Ectodermal cell (in vitro differentiated cells): Measurements from ENCODE around the gene LELP1.
"Not testable (repeated sequence)": the region's sequence is repeated elsewhere in the genome, so short reads cannot be mapped to it uniquely, and the experiment has no call there.

Experiments used
- H3K27ac ChIP-seq: 2 replicates; pipeline ENCODE4 v1.7.0; 2013; ENCODE audit warnings: mild to moderate bottlenecking, low read depth, low read length; ENCODE audit not compliant: insufficient read depth, poor library complexity, severe bottlenecking
- H3K27me3 ChIP-seq: 2 replicates; pipeline ENCODE4 v1.7.0; 2013; ENCODE audit warnings: mild to moderate bottlenecking, low read length; ENCODE audit not compliant: insufficient read depth, control insufficient read depth, poor library complexity, severe bottlenecking
- H3K36me3 ChIP-seq: one replicate; pipeline ENCODE4 v1.7.0; 2013; ENCODE audit warnings: low read length; ENCODE audit not compliant: control insufficient read depth, insufficient read depth
- H3K4me1 ChIP-seq: one replicate; pipeline ENCODE4 v1.7.0; 2013; ENCODE audit warnings: low read length; ENCODE audit not compliant: control insufficient read depth, insufficient read depth
- H3K4me3 ChIP-seq: 2 replicates; pipeline ENCODE4 v1.7.0; 2013; ENCODE audit warnings: low read depth, low read length, control low read depth; ENCODE audit not compliant: insufficient read depth
- H3K9me3 ChIP-seq: 2 replicates; pipeline ENCODE4 v1.7.0; 2013; ENCODE audit warnings: mild to moderate bottlenecking, low read length, moderate library complexity; ENCODE audit not compliant: control insufficient read depth
- WGBS, 2 experiments: methylation state at CpG; one replicate each; pipeline ENCODE4 v1.1.7; 2013; ENCODE audit warnings: missing lambda C conversion rate in 2 of 2; 5-methylcytosine and 5-hydroxymethylcytosine counted together

The LELP1 gene

DNA sequence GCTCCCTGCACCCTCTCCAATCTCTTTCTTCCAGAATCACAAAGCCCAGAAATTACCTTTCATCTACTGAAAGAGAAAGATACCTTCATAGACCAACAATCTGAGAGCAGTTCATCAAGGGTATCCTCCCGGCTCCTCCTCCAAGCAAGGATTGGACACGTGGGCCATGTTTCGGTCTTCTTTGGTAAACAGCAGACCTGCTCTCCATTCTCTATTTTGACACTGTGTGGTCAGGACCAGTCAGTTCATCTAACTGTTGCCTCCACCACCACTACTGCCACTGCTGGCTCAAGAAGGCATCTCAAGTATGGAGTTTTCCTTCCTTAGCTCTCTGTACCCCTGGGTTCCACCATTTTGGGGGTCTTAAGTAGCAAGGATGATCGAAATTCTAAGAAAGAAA lies 8.0 kb upstream of the LELP1 start:
- H3K4me3 ChIP-seq: no peak overlapping the region
- H3K27me3 ChIP-seq: no peaks in the 10 kb centered on the region
- H3K36me3 ChIP-seq: no peaks in the 10 kb centered on the region
- 82 to 88% methylated on average over 4 of the region's 4 CpGs for WGBS, 2 experiments
- H3K27ac ChIP-seq: no peak overlapping the region
- H3K9me3 ChIP-seq: no peaks in the 10 kb centered on the region
- no peaks in the 10 kb centered on the region for H3K4me1 ChIP-seq

GRCh38 chr1:153202006-153202405 lies 1.2 kb upstream of the LELP1 start:
- no peaks in the 10 kb centered on the region for H3K4me1 ChIP-seq
- no peaks in the 10 kb centered on the region for H3K9me3 ChIP-seq
- H3K27ac ChIP-seq: no peak overlapping the region
- 84 to 89% methylated on average over 3 to 4 of the region's 4 CpGs for WGBS, 2 experiments
- no peaks in the 10 kb centered on the region for H3K36me3 ChIP-seq
- H3K27me3 ChIP-seq: no peaks in the 10 kb centered on the region
- no peak overlapping the region for H3K4me3 ChIP-seq

DNA sequence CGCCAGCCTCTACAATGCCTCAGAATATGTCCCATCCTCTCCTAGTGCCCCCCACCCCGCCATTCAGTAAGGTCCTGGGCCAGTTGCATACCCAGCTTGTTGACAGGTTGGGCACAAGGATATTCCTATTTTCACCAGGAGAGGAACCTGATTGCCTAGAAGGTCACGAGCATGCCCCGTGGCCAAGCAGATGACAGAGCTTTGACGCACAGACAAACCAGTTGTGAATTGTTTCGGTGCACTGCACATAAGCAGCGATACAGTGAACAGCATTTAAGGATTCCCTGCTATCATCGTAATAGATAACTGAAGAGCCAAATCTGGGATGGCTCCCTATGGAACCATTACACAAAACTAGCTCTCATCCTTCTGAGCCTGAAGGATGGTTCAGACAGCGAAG lies 3.4 kb downstream of the LELP1 start:
- WGBS, 2 experiments: 90 to 91% methylated on average over 9 of the region's 9 CpGs

GRCh38 chr1:153210206-153210605 lies 7.0 kb downstream of the LELP1 start:
- WGBS, 2 experiments: 71 to 72% methylated on average over 7 of the region's 7 CpGs
- no peaks in the 10 kb centered on the region for H3K9me3 ChIP-seq

More for the DNA sequence above, 3.4 kb downstream of the LELP1 start:
- no peak overlapping the region for H3K27ac ChIP-seq
- no peaks in the 10 kb centered on the region for H3K36me3 ChIP-seq
- H3K27me3 ChIP-seq: no peaks in the 10 kb centered on the region
- H3K9me3 ChIP-seq: no peaks in the 10 kb centered on the region
- H3K4me1 ChIP-seq: no peaks in the 10 kb centered on the region
- H3K4me3 ChIP-seq: no peak overlapping the region

DNA sequence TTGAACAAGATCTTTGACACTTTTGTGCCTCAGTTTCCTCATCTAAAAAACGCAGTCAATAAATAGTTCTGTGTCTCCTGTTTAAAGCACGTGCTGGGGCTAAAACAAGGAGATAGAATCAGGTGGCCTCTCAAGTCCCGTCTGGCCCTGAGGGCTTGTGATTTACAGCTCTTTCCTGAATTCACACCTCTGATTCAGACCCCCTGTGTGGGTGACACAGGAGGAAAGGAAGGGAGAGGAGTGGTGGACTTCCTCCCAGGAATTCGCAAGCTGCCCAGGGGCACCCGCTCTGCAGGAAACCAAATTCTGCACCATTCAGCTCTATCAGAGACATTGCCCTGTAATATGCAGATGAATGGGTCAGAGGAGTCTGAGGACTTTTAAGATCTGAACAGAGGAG lies 9.0 kb downstream of the LELP1 start:
- 78 to 85% methylated on average over 5 of the region's 5 CpGs for WGBS, 2 experiments
- Histone ChIP-seq H3K27me3 (no peaks in the 10 kb centered on the region), H3K27ac (no peak overlapping the region), H3K9me3 (no peaks in the 10 kb centered on the region), H3K4me3 (no peak overlapping the region), H3K4me1 (no peaks in the 10 kb centered on the region), H3K36me3 (no peaks in the 10 kb centered on the region)

More at GRCh38 chr1:153210206-153210605, 7.0 kb downstream of the LELP1 start:
- H3K27ac ChIP-seq: no peak overlapping the region
- H3K36me3 ChIP-seq: no peaks in the 10 kb centered on the region
- no peak overlapping the region for H3K4me3 ChIP-seq
- no peaks in the 10 kb centered on the region for H3K27me3 ChIP-seq
- H3K4me1 ChIP-seq: no peaks in the 10 kb centered on the region

GRCh38 chr1:153213519-153213918 lies 10.3 kb downstream of the LELP1 start:
- H3K36me3 ChIP-seq: no peaks in the 10 kb centered on the region
- no peaks in the 10 kb centered on the region for H3K27me3 ChIP-seq
- no peak overlapping the region for H3K27ac ChIP-seq
- H3K9me3 ChIP-seq: no peaks in the 10 kb centered on the region
- 92 to 98% methylated on average over 4 of the region's 4 CpGs for WGBS, 2 experiments
- H3K4me3 ChIP-seq: no peak overlapping the region
- H3K4me1 ChIP-seq: no peaks in the 10 kb centered on the region

- Histone ChIP-seq H3K27me3 (peaks cover 3% of the 10 kb centered on the region), H3K4me3 (no peak within 1 kb of the TSS), H3K27ac (no peak within 1 kb of the TSS), H3K9me3 (no peaks in the 10 kb centered on the region), H3K4me1 (no peaks in the 10 kb centered on the region), H3K36me3 (no peaks in the 10 kb centered on the region)
- WGBS, 2 experiments: 60 to 73% methylated on average over 3 of the region's 3 CpGs
Measured at GRCh38 chr1:153217212-153217611, 14.0 kb downstream of the LELP1 start, which contains the start of gene PRR9. Gene PRR9, plus strand, starts transcription at chr1:153217584. Its CDS starts 561 bp downstream, at chr1:153218145.

- H3K9me3 ChIP-seq: no peaks in the 10 kb centered on the region
- no peaks in the 10 kb centered on the region for H3K36me3 ChIP-seq
- 76 to 78% methylated on average over 2 of the region's 2 CpGs for WGBS, 2 experiments
- no peak overlapping the region for H3K4me3 ChIP-seq
- no peaks in the 10 kb centered on the region for H3K4me1 ChIP-seq
- no peak overlapping the region for H3K27ac ChIP-seq
- peaks cover 3% of the 10 kb centered on the region for H3K27me3 ChIP-seq
Measured at GRCh38 chr1:153217744-153218416, 14.7 kb downstream of the LELP1 start.

DNA sequence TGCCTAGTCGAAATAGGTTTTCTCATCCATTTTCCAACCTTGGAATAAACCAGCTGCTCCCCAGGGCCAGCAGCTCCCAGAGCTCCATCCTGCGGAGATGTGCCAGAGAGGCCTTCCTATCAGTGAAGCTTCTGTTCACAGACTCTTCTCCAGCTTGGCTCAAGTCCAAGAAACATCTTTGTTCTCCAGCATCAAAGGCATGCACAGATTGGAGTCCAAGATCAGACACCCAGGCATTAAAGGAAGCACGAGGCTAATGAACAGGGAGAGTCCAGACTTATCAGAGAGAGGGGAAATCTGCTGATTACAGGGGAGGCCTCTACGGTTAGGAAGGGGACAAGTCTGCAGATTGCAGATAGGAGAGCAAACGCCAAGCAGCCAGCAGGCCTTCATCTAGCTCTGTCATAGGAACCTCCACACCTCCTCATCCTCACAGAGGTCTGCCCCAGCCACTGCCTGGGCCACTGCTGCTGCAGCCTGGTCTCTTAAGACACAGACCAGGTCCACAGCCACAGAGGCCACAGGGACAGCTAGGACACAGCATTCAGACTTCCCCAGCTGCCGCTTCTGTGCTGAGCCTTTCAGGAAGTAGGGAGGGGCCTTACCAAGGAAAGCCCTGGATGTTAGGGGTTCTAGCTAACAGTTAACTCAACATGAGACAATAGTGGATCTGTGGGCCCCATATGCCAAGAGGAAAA lies 17.5 kb downstream of the LELP1 start:
- Histone ChIP-seq H3K36me3 (no peaks in the 10 kb centered on the region), H3K4me3 (no peak overlapping the region), H3K27ac (no peak overlapping the region), H3K27me3 (peaks cover 3% of the 10 kb centered on the region), H3K9me3 (no peaks in the 10 kb centered on the region), H3K4me1 (no peaks in the 10 kb centered on the region)
- 85 to 89% methylated on average over 6 of the region's 6 CpGs for WGBS, 2 experiments

DNA sequence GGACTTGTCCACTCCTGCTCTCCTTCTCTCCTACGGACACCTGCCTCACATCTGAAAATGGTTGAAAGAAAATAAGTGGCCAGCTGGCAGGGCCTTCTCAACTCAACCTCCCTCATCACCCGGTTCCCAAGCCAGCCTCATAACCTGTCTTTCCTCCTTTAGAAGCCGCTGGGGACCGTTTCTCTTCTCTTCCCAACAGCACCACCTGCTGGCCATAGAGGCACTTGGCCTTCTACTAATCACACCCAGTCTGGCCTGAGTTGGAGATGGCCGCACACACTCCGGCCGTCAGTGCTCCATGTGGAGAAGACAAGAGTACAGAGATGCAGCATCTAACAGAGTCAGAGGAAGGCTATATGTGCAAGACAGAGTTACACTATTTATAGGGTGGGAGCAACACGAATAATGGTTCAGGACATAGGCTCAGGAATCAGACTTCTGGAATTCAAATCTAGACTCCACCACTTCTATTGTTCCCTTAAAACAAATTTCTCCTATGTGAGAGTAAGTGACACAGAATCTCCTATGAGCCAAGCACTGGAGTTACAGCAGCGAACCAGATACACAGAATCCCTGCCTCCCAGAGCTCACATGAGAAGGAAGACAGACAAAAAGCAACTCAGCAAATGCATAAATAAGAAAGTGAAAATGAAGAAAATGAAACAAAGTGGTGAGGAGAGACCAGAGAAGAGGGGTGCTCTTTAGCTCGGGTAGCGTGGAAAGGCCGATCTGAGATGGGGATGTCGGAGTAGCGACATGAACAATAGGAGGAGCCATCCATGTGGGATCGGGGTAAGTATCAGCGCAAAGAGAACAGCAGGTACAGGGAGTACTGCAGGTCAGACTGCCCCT lies 20.0 kb downstream of the LELP1 start:
- not testable (repeated sequence) for H3K4me1 ChIP-seq, H3K27me3 ChIP-seq, H3K27ac ChIP-seq, H3K4me3 ChIP-seq, H3K36me3 ChIP-seq, H3K9me3 ChIP-seq
- WGBS, 2 experiments: 68 to 71% methylated on average over 14 to 15 of the region's 16 CpGs
